IPS-15b (cell line): ENCODE measurements around the gene CNOT2.

Experiments
- H3K27me3 ChIP-seq: one replicate; pipeline ENCODE4 v1.6.1; 2013; ENCODE audit warnings: low read length; ENCODE audit not compliant: control insufficient read depth, insufficient read depth
- H3K36me3 ChIP-seq: one replicate; pipeline ENCODE4 v1.6.1; 2013; ENCODE audit warnings: low read length; ENCODE audit not compliant: control insufficient read depth, insufficient read depth
- H3K4me1 ChIP-seq: one replicate; pipeline ENCODE4 v1.6.1; 2013; ENCODE audit warnings: mild to moderate bottlenecking, low read length; ENCODE audit not compliant: control insufficient read depth, insufficient read depth
- H3K4me3 ChIP-seq: one replicate; pipeline ENCODE4 v1.5.1; 2013; ENCODE audit warnings: low read depth, low read length
- H3K9ac ChIP-seq: one replicate; pipeline ENCODE4 v1.6.1; 2013; ENCODE audit warnings: low read depth, mild to moderate bottlenecking, low read length
- H3K9me3 ChIP-seq: one replicate; pipeline ENCODE4 v1.6.1; 2013; ENCODE audit warnings: mild to moderate bottlenecking, low read length; ENCODE audit not compliant: control insufficient read depth, insufficient read depth

Gene CNOT2, protein sequence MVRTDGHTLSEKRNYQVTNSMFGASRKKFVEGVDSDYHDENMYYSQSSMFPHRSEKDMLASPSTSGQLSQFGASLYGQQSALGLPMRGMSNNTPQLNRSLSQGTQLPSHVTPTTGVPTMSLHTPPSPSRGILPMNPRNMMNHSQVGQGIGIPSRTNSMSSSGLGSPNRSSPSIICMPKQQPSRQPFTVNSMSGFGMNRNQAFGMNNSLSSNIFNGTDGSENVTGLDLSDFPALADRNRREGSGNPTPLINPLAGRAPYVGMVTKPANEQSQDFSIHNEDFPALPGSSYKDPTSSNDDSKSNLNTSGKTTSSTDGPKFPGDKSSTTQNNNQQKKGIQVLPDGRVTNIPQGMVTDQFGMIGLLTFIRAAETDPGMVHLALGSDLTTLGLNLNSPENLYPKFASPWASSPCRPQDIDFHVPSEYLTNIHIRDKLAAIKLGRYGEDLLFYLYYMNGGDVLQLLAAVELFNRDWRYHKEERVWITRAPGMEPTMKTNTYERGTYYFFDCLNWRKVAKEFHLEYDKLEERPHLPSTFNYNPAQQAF

GRCh38 chr12:70242695-70243509, at the start of gene CNOT2:
CNOT2 (plus strand) TSS chr12:70243433; CDS start chr12:70278227, 34,794 bp downstream.
- Histone ChIP-seq H3K36me3 (no peaks in the 10 kb centered on the region), H3K4me3 (peak within 1 kb of the TSS; percentile 96), H3K9ac (peak within 1 kb of the TSS; percentile 98), H3K9me3 (no peaks in the 10 kb centered on the region), H3K27me3 (no peaks in the 10 kb centered on the region), H3K4me1 (peaks cover 9% of the 10 kb centered on the region)

GRCh38 chr12:70194076-70194475, 49.2 kb upstream of the CNOT2 start:
- Histone ChIP-seq H3K36me3 (no peaks in the 10 kb centered on the region), H3K4me3 (no peak overlapping the region), H3K27me3 (no peaks in the 10 kb centered on the region), H3K4me1 (peaks cover 2% of the 10 kb centered on the region), H3K9ac (no peak overlapping the region), H3K9me3 (no peaks in the 10 kb centered on the region)

DNA sequence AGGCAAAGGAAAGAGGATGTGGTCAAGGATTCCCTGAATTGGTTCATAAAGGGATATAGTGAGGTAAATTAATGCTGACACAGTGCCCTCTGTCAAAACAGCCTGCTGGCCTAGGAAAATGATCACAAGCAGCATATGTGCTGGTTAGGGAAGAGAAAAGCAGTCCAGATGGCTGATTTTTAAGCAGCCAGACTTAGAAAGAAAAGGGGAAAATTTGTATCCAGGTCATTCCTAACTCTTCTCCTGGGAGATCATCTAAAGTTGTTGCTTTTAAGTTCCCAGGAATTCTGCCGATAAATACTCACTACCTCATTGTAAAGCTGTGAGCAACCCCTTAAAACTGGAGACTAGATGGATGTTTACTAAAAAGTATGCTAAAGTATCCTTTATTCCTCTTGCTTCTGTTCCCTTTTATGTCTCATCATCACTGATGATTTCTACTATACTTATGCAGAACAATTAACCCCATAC, 46.4 kb upstream of the CNOT2 start:
- no peak overlapping the region for H3K4me3 ChIP-seq
- no peaks in the 10 kb centered on the region for H3K36me3 ChIP-seq
- peaks cover 2% of the 10 kb centered on the region for H3K4me1 ChIP-seq
- no peaks in the 10 kb centered on the region for H3K27me3 ChIP-seq
- H3K9ac ChIP-seq = no peak overlapping the region
- no peaks in the 10 kb centered on the region for H3K9me3 ChIP-seq

- Histone ChIP-seq H3K4me3 (no peak overlapping the region), H3K4me1 (peaks cover 2% of the 10 kb centered on the region), H3K27me3 (no peaks in the 10 kb centered on the region), H3K36me3 (no peaks in the 10 kb centered on the region), H3K9ac (no peak overlapping the region), H3K9me3 (no peaks in the 10 kb centered on the region)
Observed at GRCh38 chr12:70197345-70197744, 45.9 kb upstream of the CNOT2 start.

GRCh38 chr12:70213707-70214106, 29.5 kb upstream of the CNOT2 start:
- Histone ChIP-seq H3K9ac (no peak overlapping the region), H3K27me3 (no peaks in the 10 kb centered on the region), H3K9me3 (no peaks in the 10 kb centered on the region)

DNA sequence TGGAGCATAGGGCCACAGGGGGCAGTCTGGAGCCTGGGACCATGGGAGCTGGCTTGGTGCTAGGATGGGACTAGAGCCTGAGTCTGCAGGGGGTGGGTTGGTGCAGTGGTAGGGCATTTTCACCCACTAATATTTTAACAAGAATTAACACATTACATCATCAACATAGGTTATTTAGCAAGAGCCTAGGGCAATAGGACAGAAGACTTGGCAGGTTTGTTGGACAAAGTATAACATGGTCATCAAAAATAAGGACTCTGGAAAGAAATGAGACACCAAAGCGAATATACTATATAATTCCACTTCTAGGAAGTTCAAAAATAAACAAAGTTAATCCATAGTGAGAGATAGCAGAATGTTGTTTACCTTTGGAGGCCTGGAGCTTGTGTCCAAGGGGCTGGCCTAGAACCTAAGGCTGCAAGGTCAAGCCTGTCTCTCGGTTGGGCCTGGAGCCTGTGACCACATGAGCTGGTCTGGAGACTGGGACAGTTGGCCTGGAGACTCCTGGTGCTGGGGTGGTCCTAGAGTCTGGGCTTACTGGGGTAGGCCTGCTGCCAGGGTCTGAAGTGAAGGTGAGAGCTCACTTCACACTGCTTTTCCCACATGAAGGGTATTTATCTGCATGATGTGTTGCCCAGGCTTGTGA, 28.1 kb upstream of the CNOT2 start:
- H3K9ac ChIP-seq = no peak overlapping the region
- no peak overlapping the region for H3K4me3 ChIP-seq
- no peaks in the 10 kb centered on the region for H3K36me3 ChIP-seq
- no peaks in the 10 kb centered on the region for H3K4me1 ChIP-seq
- no peaks in the 10 kb centered on the region for H3K27me3 ChIP-seq
- no peaks in the 10 kb centered on the region for H3K9me3 ChIP-seq

More at GRCh38 chr12:70213707-70214106, 29.5 kb upstream of the CNOT2 start:
- H3K36me3 ChIP-seq = no peaks in the 10 kb centered on the region
- H3K4me1 ChIP-seq = no peaks in the 10 kb centered on the region
- no peak overlapping the region for H3K4me3 ChIP-seq

- no peaks in the 10 kb centered on the region for H3K27me3 ChIP-seq
- H3K4me3 ChIP-seq = no peak overlapping the region
- H3K4me1 ChIP-seq = no peaks in the 10 kb centered on the region
- H3K9ac ChIP-seq = no peak overlapping the region
- no peaks in the 10 kb centered on the region for H3K9me3 ChIP-seq
- no peaks in the 10 kb centered on the region for H3K36me3 ChIP-seq
Observed at GRCh38 chr12:70217416-70217815, 25.8 kb upstream of the CNOT2 start.

- Histone ChIP-seq H3K9ac (no peak overlapping the region), H3K36me3 (no peaks in the 10 kb centered on the region), H3K4me3 (no peak overlapping the region), H3K9me3 (no peaks in the 10 kb centered on the region), H3K27me3 (no peaks in the 10 kb centered on the region), H3K4me1 (no peaks in the 10 kb centered on the region)
Observed at GRCh38 chr12:70221626-70222025, 21.6 kb upstream of the CNOT2 start.

GRCh38 chr12:70227911-70228310, 15.3 kb upstream of the CNOT2 start:
- Histone ChIP-seq H3K4me3 (no peak overlapping the region), H3K36me3 (no peaks in the 10 kb centered on the region), H3K9ac (no peak overlapping the region), H3K4me1 (no peaks in the 10 kb centered on the region), H3K9me3 (no peaks in the 10 kb centered on the region), H3K27me3 (no peaks in the 10 kb centered on the region)

DNA sequence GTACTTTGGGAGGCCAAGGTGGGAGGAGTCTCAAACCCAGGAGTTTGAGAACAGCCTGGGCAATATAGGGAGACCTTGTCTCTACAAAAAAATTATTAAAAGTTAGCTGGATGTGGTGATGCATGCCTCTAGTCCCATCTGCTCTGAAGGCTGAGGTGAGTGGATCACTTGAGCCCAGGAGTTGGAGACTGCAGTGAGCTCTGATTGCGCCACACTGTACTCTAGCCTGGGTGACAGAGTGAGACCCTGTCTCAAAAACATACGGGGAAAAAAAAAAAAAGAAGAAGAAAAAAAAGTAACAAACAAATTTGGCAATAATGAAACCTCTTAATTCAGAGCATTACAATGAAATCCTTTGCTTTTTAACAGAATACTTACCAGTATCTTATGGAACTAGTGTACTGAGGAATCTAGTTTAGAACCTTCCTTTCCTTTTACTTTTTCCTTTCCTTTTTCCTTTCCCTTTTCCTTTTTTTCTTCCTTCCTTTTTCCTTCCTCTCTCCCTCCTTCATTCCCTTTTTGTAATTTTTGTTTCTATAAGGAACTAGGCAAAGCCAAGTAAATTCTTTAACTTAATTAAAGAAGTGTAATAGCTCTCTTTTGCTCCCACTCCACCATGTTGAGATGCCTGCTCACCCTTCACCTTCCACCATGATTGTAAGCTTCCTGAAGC, 12.2 kb upstream of the CNOT2 start:
- Histone ChIP-seq H3K27me3 (no peaks in the 10 kb centered on the region), H3K4me3 (no peak overlapping the region), H3K9ac (no peak overlapping the region), H3K4me1 (no peaks in the 10 kb centered on the region), H3K36me3 (no peaks in the 10 kb centered on the region), H3K9me3 (no peaks in the 10 kb centered on the region)

GRCh38 chr12:70236990-70237389, 6.2 kb upstream of the CNOT2 start:
- Histone ChIP-seq H3K9me3 (no peaks in the 10 kb centered on the region), H3K27me3 (no peaks in the 10 kb centered on the region), H3K4me3 (no peak overlapping the region), H3K36me3 (no peaks in the 10 kb centered on the region), H3K4me1 (no peaks in the 10 kb centered on the region), H3K9ac (no peak overlapping the region)
